Neural crest cell (in vitro differentiated cells): ENCODE data around the gene TRIM66. TPM values are rescaled to one million over a fixed set of nuclear protein-coding genes. Genes with fewer than 3 reads are reported as not detected.
A peak's percentile ranks its signal among the peaks of the same experiment; 100 is the strongest.

Experiments used
- DNase-seq: peaks from one replicate; pipeline ENCODE4 v3.0.0; 2021; ENCODE audit warnings: low read depth, mixed read lengths, low spot score
- H3K27ac Mint-ChIP-seq: one replicate; pipeline ENCODE4 v1.8.0; 2021; ENCODE audit warnings: mild to moderate bottlenecking, mixed read lengths; ENCODE audit not compliant: unreplicated experiment
- H3K27me3 Mint-ChIP-seq: 2 replicates; pipeline ENCODE4 v1.8.0; 2021; ENCODE audit warnings: low read depth, mild to moderate bottlenecking, mixed read lengths
- H3K36me3 Mint-ChIP-seq: 2 replicates; pipeline ENCODE4 v1.8.0; 2021; ENCODE audit warnings: low read depth, mild to moderate bottlenecking, mixed read lengths
- H3K4me1 Mint-ChIP-seq: 2 replicates; pipeline ENCODE4 v1.8.0; 2021; ENCODE audit warnings: mixed read lengths
- H3K4me3 Mint-ChIP-seq: one replicate; pipeline ENCODE4 v1.8.0; 2021; ENCODE audit warnings: mild to moderate bottlenecking, mixed read lengths
- H3K9me3 Mint-ChIP-seq: 2 replicates; pipeline ENCODE4 v1.8.0; 2021; ENCODE audit warnings: mixed read lengths
- total RNA-seq: library from RNA; stranded (reverse); gene quantifications from 2 replicates; pipeline ENCODE4 v1.2.1, GENCODE V29; 2021
- TF ChIP-seq, protein P1 (sequence below): fragments of 200-600 bp; sonication (generic); conservative IDR thresholded peaks from 2 replicates; pipeline ENCODE4 v1.5.0; 2021; ENCODE audit warnings: antibody characterized with exemption, mild to moderate bottlenecking

TRIM66 gene
- total RNA-seq, 1 donor from 2014 or later = 6.5 TPM

DNA sequence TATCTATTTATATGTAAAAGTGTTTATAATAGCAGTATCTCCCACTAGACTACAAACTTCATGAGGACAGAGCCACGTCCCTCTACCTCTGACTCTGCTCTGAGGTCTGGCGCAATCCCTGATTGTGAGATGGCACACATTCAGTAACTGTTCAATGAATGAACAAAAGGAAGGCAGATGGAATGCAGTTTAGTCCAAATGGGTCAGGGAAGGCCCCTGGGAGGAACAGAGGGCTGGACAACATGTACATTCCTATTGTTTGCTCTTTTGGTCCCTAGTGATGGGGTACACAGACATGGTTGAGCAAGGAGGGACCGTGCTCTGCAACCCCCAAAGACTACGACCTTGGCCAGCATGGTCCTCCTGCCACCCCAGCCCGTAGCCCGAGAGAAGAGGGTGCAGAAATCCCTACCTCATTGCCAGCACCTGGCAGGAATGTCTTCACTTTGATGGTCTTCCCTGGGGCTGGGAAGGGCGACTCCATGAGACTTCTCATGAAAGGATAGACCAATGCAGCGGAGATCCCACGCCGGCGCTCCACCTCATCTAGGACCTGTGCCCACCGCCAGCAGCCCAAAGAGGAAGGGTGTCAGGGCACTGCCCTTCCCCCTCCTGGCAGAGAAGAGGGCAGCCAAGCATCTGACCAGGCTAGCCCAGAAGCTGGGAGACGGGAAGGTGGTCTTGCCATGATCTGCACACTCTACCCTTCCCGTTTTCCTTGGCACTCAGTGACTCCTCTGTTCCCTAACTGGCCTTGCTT is 24.4 kb upstream of the TRIM66 start:
- peaks cover 14% of the 10 kb centered on the region for H3K36me3 Mint-ChIP-seq
- peak overlapping the region; percentile 21 for H3K4me3 Mint-ChIP-seq
- no peak for DNase-seq
- H3K27me3 Mint-ChIP-seq = no peaks in the 10 kb centered on the region
- TF ChIP-seq, protein P1, sequence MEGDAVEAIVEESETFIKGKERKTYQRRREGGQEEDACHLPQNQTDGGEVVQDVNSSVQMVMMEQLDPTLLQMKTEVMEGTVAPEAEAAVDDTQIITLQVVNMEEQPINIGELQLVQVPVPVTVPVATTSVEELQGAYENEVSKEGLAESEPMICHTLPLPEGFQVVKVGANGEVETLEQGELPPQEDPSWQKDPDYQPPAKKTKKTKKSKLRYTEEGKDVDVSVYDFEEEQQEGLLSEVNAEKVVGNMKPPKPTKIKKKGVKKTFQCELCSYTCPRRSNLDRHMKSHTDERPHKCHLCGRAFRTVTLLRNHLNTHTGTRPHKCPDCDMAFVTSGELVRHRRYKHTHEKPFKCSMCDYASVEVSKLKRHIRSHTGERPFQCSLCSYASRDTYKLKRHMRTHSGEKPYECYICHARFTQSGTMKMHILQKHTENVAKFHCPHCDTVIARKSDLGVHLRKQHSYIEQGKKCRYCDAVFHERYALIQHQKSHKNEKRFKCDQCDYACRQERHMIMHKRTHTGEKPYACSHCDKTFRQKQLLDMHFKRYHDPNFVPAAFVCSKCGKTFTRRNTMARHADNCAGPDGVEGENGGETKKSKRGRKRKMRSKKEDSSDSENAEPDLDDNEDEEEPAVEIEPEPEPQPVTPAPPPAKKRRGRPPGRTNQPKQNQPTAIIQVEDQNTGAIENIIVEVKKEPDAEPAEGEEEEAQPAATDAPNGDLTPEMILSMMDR = no peak
- H3K4me1 Mint-ChIP-seq = peaks cover 4% of the 10 kb centered on the region
- no peaks in the 10 kb centered on the region for H3K9me3 Mint-ChIP-seq
- no peak overlapping the region for H3K27ac Mint-ChIP-seq

- no peak for DNase-seq
- TF ChIP-seq, protein P1 = no peak
- Mint-ChIP-seq H3K27me3 (no peaks in the 10 kb centered on the region), H3K36me3 (peaks cover 19% of the 10 kb centered on the region), H3K4me1 (peaks cover 19% of the 10 kb centered on the region), H3K4me3 (no peak overlapping the region), H3K27ac (no peak overlapping the region), H3K9me3 (no peaks in the 10 kb centered on the region)
Measured at GRCh38 chr11:8705146-8705545, 22.7 kb upstream of the TRIM66 start.

- TF ChIP-seq, protein P1 = no peak
- no peak overlapping the region for H3K4me3 Mint-ChIP-seq
- H3K4me1 Mint-ChIP-seq = peaks cover 29% of the 10 kb centered on the region
- DNase-seq = no peak
- peaks cover 19% of the 10 kb centered on the region for H3K36me3 Mint-ChIP-seq
- H3K9me3 Mint-ChIP-seq = no peaks in the 10 kb centered on the region
- H3K27ac Mint-ChIP-seq = no peak overlapping the region
- H3K27me3 Mint-ChIP-seq = no peaks in the 10 kb centered on the region
Measured at GRCh38 chr11:8704136-8704535, 21.7 kb upstream of the TRIM66 start.

DNA sequence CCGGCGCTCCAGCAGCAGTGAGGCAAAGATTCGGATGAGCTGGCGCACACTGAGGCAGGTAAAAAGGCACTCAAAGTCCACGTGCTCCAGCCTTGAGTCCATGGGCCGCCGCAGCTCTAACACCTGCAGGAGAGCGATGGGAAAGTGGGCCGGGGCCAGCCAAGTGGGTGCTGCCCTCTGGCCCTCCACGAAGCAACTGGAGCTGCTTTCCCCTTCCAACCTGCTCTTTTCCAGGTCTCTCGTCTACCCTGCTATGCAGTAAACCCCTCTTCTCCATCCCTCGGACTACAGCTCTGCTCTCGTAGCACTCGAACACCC is 20.1 kb upstream of the TRIM66 start:
- Mint-ChIP-seq H3K36me3 (peaks cover 29% of the 10 kb centered on the region), H3K27me3 (no peaks in the 10 kb centered on the region), H3K9me3 (no peaks in the 10 kb centered on the region), H3K27ac (no peak overlapping the region), H3K4me3 (no peak overlapping the region), H3K4me1 (peaks cover 42% of the 10 kb centered on the region)
- DNase-seq = no peak
- TF ChIP-seq, protein P1 = no peak

DNA sequence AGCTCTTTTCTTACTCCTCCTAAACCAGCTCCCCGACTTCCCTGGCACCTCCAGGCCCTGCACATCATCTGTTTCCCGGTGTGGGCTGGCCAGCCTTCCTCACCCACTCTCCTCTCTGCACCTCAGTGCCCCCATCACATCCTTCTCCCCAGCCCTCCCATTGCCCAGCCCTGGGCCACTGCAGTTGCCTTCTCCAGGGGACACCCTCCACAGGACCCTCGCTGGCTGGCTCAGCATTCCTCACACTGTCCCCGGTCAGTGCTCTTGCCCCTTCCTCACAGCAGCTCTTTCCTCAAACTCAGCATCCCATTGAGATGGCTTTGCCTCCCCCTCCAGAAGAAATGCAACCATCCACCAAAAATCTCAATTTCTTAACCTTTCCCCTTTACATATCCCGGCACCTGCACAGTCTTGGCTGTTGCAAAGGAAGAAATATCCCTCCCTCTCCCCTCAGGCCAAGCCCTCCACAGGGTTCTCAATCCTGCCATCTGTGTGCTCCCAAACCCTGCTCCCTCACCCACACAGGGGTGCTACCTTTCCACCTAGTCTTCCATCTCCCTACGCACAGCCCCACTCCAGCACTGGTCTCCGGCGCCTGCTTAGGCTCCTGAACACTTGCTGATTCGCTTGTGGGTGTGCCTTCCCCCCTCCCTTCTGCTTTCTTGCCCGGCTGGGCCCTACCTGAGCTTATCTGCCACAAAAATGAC is 19.6 kb upstream of the TRIM66 start:
- H3K36me3 Mint-ChIP-seq = peaks cover 34% of the 10 kb centered on the region
- H3K4me3 Mint-ChIP-seq = peak overlapping the region; percentile 23
- H3K4me1 Mint-ChIP-seq = peaks cover 47% of the 10 kb centered on the region
- no peaks in the 10 kb centered on the region for H3K9me3 Mint-ChIP-seq
- peak overlapping the region; percentile 86 for H3K27ac Mint-ChIP-seq
- H3K27me3 Mint-ChIP-seq = no peaks in the 10 kb centered on the region
- TF ChIP-seq, protein P1 = no peak
- DNase-seq = no peak
